HPDE6-E6E7 (cell line): Measurements from ENCODE around the gene PTPRR.

Experiments used
- DNase-seq: peaks from one replicate; pipeline ENCODE4 v3.0.0; 2011; ENCODE audit warnings: missing footprints; ENCODE audit errors: extremely low spot score

PTPRR gene

DNA sequence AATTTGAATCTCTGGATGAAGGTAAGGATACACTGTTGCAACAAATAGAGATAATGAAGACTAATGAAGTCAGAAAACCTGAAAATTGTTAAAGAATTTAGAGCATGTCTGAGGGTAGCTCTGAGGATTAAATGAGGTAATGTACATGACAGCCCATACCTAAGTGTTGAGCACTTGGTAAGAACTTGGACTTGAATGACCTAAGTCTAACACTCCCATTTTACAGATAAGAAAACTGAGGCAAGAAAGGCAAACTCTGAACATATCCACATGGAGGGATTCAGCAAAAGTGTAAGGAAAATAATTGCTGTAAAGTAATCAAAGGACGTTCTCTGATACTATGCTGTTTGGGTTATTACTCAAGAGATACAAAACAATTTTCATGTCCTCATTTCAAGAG is 312.4 kb downstream of the PTPRR start:
- DNase-seq: no peak

DNA sequence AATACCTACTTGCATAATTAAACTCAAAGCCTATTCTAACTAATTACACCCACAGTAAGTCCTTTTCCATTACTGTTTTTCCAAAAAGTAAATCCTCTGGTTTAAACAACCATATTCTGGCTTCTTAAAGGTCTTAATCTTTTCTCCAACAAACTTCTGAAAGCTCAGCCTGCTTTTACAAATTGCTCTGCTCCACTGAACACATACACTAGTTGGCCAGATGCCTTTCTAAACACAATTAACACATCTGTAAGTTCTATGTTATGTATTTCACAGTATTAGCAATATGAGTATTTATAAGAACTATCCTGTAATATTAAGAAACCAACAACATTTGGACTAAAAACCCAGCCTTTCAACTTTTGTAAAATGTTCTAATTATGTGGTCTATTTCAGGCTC is 313.4 kb downstream of the PTPRR start:
- no peak for DNase-seq

DNA sequence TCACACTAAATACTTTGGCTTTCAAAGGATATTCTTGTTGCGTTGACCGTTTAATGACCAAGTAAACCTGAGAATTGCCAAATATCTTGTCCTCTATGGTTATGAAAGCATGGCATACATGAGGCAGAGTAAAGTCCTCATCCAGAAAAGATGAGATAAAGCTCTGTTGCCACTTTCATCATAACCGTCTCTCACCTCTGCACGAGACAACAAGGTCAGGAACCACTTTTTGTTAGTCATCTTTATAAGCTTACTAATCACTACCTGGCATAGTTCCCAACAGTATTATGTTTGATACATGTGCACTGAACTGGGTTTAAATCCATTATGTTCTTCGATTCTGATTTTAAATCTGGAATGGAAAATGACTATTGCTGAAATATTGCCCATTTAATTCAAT is 314.6 kb downstream of the PTPRR start:
- peak; percentile 27 for DNase-seq

DNA sequence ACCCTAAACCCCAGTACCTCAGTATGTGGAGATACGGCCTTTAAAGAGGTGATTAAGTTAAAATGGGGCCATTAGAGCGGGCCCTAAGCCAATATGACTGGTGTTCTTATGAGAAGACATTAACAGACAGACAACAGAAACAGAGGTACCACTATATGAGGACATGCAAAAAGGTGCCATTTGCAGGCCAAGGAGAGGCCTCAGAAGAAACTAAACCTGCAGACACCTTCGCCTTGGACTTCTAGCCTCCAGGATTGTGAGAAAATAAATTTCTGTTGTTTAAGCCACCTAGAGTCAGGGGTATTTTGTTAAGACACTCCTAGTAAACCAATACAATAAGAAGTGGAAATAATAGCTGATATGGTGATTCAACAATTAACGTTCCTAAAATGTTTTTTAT is 315.9 kb downstream of the PTPRR start:
- no peak for DNase-seq

DNA sequence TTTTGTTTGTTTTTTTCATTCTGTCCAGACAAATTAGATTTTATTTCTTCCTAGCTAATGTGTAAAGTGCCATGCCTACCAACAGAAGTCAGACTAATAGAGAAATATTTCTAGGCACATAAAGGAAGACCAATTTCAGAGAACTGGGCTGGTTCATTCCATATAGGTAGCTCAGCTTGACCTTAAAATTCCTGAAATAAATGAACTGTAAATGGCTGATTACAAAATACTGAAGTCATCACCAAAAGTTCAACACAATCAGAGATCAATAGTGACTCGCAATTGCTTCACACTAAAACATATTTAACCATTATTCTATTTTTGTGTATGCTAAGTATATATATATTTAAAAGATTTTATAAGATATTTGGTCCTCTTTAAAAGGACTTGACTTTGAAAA is 317.5 kb downstream of the PTPRR start:
- DNase-seq: no peak

DNA sequence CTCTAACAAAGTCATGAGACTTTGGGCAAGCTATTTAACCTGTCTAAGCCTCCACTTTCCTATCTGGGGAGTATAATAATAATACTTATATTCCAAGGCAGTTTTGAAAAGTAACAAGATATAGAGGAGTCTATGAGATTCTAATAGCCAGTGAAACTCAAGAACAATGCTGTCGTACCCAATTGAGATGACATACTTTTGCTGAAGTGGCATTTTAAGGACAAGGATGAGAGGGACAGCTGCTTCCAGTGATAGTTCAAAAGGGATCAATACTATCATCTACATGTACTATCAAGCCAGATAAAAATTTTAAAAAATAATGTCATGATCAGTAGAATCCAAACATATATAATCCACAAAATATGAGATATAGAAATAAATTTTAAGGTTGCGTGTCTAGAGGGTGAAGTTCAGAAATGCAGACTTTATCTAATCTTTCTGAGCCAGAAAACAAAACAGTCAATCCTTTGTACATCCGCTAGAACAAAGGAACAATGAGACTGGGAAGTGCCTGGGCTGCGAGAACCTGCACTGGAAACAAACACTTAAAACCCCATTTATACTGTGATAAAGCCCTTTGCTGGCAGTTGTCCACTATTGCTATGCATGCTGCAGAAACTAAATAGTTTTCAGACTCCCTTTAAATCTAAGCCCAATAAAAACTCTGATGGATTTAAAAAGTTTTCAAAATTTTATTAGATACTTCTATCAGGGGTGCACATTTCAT is 321.9 kb downstream of the PTPRR start:
- DNase-seq: no peak

DNA sequence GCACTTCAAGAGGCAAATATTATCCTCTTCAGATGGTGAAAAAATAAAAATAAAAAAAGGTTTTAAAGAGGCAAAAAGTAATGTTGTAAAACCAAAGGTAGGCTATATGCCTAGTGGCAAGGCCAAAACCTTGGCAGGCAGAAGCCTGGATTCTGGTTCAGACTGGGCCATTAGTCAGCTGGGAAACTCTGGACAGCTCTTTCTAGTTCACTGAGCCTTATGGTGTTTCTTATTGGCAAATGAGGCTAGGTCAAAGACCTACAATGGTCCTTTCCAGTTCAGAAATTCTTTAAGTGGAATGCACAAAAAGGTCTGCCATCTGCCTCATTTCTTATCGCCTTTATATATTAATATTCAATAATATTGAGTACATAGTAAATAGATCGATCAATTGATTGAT is 327.9 kb downstream of the PTPRR start:
- no peak for DNase-seq

DNA sequence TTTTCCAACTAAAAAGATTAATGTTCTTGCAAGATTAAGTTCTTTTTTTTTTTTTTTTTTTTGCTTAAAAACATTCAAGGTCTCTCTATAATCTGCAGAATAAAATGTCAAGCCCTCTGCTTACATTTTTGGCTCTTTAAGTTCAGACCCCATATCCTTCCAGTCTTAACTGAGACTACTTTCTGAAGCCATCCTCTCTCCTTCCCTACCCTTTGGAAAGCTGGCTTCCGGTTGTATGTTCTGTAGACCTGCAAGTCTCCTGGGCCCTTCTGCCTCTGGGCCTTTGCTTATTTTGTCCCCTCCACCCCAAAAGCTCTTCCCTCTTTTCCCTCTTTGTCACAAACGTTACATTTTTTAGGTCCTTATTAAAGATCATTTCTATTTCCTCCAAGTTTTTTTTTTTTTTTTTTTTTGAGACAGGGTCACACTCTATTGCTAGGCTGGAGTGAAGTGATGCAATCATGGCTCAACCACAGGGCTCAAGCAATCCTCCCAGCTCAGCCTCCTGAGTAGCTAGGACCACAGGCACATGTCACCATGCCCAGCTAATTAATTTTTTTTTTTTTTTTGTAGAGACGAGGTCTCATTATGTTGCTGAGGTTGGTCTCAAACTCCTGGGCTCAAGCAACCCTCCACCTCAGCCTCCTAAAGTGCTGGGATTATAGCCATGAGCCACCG is 329.9 kb downstream of the PTPRR start:
- no peak for DNase-seq

DNA sequence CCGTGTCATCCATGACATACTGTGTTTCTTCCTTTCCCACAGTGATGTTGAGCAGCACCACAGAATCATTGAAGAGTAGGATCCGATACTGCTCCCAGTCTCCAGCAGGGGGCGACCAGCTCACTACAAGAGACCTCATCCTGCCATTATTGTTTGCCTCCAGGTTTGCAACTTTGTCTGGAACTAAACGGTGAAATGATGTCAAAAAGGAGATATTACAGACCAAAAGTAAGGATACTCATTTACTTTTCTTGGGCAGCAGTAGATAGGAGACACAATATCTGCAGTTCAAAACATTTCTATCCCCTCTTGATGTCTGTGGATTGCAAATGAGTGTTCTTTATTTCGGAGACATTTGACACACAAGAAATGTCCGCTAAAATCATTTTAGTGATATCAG is 330.5 kb downstream of the PTPRR start:
- peak; percentile 60 for DNase-seq
